Panc1 (cell line): ENCODE measurements around the gene NMRK2.

Source experiments
- POLR2AphosphoS5 ChIP-seq: IDR thresholded peaks from 2 replicates; pipeline ENCODE4 v1.6.1; 2012; ENCODE audit warnings: mild to moderate bottlenecking, low read depth, low read length, moderate library complexity
- TCF7L2 ChIP-seq: IDR thresholded peaks from 2 replicates; pipeline ENCODE4 v1.6.1; 2011; ENCODE audit warnings: mild to moderate bottlenecking, low read depth, low read length, inconsistent platforms
- TF ChIP-seq, protein P1 (sequence below), 2 experiments: IDR thresholded peaks; 2 replicates each; pipeline ENCODE4 v1.6.1; 2011 to 2012; ENCODE audit warnings: low read depth in 2 of 2, control low read depth in 1 of 2, low read length in 1 of 2, mild to moderate bottlenecking in 1 of 2, moderate library complexity in 1 of 2; ENCODE audit not compliant: insufficient read depth in 1 of 2
- TF ChIP-seq, protein P2 (sequence below): fragments of 450-650 bp; IDR thresholded peaks from 2 replicates; pipeline ENCODE4 v1.5.1; 2017; ENCODE audit warnings: mild to moderate bottlenecking

DNA sequence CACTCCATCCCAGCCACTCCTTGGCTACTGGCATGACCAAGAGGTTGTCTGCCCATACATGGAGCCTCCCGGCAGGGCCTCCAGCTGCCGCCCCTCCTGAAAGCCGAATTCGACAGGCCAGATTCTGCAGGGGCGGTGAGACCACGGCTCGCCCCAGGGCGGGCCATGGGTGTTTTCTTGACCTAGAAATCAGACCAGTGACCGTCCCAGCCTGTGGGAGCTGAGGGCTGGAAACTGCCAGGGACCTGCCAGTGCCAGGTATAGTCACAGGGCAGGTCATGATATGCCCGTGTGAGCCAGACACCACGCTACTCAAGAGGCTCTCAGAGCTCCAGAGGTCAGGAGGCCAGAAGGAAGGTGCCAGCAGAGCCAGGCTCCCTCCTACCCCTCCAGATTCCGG, 21.2 kb downstream of the NMRK2 start:
- TF ChIP-seq, protein P1, sequence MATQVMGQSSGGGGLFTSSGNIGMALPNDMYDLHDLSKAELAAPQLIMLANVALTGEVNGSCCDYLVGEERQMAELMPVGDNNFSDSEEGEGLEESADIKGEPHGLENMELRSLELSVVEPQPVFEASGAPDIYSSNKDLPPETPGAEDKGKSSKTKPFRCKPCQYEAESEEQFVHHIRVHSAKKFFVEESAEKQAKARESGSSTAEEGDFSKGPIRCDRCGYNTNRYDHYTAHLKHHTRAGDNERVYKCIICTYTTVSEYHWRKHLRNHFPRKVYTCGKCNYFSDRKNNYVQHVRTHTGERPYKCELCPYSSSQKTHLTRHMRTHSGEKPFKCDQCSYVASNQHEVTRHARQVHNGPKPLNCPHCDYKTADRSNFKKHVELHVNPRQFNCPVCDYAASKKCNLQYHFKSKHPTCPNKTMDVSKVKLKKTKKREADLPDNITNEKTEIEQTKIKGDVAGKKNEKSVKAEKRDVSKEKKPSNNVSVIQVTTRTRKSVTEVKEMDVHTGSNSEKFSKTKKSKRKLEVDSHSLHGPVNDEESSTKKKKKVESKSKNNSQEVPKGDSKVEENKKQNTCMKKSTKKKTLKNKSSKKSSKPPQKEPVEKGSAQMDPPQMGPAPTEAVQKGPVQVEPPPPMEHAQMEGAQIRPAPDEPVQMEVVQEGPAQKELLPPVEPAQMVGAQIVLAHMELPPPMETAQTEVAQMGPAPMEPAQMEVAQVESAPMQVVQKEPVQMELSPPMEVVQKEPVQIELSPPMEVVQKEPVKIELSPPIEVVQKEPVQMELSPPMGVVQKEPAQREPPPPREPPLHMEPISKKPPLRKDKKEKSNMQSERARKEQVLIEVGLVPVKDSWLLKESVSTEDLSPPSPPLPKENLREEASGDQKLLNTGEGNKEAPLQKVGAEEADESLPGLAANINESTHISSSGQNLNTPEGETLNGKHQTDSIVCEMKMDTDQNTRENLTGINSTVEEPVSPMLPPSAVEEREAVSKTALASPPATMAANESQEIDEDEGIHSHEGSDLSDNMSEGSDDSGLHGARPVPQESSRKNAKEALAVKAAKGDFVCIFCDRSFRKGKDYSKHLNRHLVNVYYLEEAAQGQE (IDR thresholded peaks at IDR 0.05; ENCODE audit: insufficient read depth in 1 of 2, low read depth in 2 of 2, low read length in 1 of 2): no peak
- TF ChIP-seq, protein P2, sequence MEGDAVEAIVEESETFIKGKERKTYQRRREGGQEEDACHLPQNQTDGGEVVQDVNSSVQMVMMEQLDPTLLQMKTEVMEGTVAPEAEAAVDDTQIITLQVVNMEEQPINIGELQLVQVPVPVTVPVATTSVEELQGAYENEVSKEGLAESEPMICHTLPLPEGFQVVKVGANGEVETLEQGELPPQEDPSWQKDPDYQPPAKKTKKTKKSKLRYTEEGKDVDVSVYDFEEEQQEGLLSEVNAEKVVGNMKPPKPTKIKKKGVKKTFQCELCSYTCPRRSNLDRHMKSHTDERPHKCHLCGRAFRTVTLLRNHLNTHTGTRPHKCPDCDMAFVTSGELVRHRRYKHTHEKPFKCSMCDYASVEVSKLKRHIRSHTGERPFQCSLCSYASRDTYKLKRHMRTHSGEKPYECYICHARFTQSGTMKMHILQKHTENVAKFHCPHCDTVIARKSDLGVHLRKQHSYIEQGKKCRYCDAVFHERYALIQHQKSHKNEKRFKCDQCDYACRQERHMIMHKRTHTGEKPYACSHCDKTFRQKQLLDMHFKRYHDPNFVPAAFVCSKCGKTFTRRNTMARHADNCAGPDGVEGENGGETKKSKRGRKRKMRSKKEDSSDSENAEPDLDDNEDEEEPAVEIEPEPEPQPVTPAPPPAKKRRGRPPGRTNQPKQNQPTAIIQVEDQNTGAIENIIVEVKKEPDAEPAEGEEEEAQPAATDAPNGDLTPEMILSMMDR: no peak
- TF ChIP-seq POLR2AphosphoS5 (no peak), TCF7L2 (no peak)
